Glutamatergic neuron (in vitro differentiated cells): ENCODE measurements around the gene RXRB. TPM values are rescaled to one million over a fixed set of nuclear protein-coding genes. Genes with fewer than 3 reads are reported as not detected.

ENCODE experiments used
- DNase-seq: peaks from one replicate; pipeline ENCODE4 v3.0.0; 2022
- H3K27ac Mint-ChIP-seq: one replicate; pipeline ENCODE4 v1.8.0; 2020; ENCODE audit warnings: mild to moderate bottlenecking, mixed read lengths, inconsistent platforms; ENCODE audit not compliant: unreplicated experiment
- H3K27me3 Mint-ChIP-seq: one replicate; pipeline ENCODE4 v1.8.0; 2020; ENCODE audit warnings: mild to moderate bottlenecking, moderate library complexity, mixed read lengths, inconsistent platforms; ENCODE audit not compliant: unreplicated experiment
- H3K36me3 Mint-ChIP-seq: one replicate; pipeline ENCODE4 v1.8.0; 2020; ENCODE audit warnings: mild to moderate bottlenecking, mixed read lengths, inconsistent platforms; ENCODE audit not compliant: unreplicated experiment
- H3K4me1 Mint-ChIP-seq: one replicate; pipeline ENCODE4 v1.8.0; 2020; ENCODE audit warnings: mild to moderate bottlenecking, low read depth, mixed read lengths, inconsistent platforms; ENCODE audit not compliant: unreplicated experiment
- H3K4me3 Mint-ChIP-seq: one replicate; pipeline ENCODE4 v1.8.0; 2020; ENCODE audit warnings: mild to moderate bottlenecking, mixed read lengths, inconsistent platforms; ENCODE audit not compliant: unreplicated experiment
- H3K9me3 Mint-ChIP-seq: one replicate; pipeline ENCODE4 v1.8.0; 2020; ENCODE audit warnings: mild to moderate bottlenecking, moderate library complexity, mixed read lengths, inconsistent platforms; ENCODE audit not compliant: unreplicated experiment
- CTCF ChIP-seq: fragments of 200-600 bp; sonication (generic); IDR thresholded peaks from one replicate; pipeline ENCODE4 v1.5.0; 2021; ENCODE audit not compliant: partially characterized antibody, unreplicated experiment
- total RNA-seq: library from RNA; stranded (reverse); fragmentation: NEBNext Ultra II Directional; extraction: Animal tissue kit (Norgen Biotek cat#: 25700); gene quantifications from one replicate; pipeline ENCODE4 v1.2.1, GENCODE V29; 2021; ENCODE audit not compliant: unreplicated experiment

Gene RXRB
- total RNA-seq, 1 donor from 2014 or later, result 45.3 TPM

DNA sequence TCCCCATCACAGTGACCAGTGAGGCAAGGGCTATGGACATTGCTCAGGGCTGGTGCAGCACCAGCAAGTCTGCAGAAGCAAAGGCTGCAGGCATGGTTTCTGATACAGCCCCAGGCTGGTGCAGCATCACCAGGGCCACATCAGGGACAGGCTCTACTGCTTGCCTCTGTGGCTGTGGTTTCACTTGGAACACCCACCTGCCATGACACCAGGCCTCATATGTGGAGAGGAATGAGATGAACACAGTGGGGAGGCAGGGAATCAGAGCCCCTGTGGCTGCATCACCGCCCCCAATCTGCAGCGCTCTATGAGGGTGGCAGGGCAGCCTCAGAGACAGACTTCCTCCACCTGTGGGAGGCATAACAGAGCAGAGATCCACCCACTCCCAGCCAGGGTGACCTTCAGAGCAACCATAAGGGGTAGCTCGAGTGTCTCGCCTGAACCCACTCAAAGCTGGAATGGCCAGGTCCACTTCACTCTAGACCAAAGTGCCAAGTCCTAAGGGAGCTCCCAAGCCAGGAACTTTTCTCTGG is 15.7 kb upstream of the RXRB start:
- Mint-ChIP-seq H3K4me3 (no peak overlapping the region), H3K27me3 (peaks cover 17% of the 10 kb centered on the region), H3K4me1 (peaks cover 3% of the 10 kb centered on the region), H3K36me3 (no peaks in the 10 kb centered on the region), H3K9me3 (peaks cover 4% of the 10 kb centered on the region), H3K27ac (no peak overlapping the region)
- no peak for DNase-seq
- TF ChIP-seq CTCF, result no peak

DNA sequence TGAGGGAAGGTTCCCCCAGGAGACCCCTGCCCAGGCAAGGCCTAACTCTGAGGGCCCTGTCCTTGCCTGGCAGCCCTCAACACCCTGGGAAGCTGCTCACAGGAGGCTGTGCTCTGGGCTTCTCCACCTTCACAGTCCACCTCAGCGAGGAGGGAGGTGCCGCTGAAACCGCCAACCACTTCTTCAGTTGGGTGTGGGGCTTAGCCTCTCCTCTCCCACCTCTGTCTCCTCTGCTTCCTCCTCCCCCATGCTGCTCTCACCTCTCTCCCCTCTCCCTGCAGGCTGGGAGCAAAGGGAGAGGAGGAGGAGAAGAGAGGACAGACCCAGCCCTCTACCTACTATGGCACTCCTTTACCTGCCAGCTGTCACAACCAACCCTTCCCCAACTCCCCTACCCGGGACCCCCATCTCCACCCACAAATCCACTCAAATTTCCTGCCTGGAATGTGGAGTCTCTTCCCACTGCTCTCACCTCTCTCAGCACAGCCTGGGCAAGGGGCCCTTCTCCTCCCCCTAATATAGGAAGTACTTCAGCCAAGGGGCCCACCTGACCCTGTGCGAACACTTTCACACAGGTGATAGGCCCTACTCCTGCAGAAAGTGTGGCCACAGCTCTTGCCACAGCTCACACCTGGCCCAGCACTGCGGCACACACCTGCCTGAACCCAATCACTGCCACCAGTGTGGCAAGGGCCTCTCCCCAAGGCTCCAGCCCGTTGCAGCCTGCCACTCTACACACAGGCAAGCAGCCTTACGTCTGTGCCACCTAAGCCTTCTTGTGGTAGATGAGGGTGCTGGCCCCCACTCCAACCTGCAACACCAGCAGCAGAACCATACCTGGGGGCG is 15.0 kb upstream of the RXRB start:
- Mint-ChIP-seq H3K4me3 (no peak overlapping the region), H3K27ac (no peak overlapping the region), H3K4me1 (peaks cover 3% of the 10 kb centered on the region), H3K27me3 (peaks cover 17% of the 10 kb centered on the region), H3K36me3 (no peaks in the 10 kb centered on the region), H3K9me3 (peaks cover 4% of the 10 kb centered on the region)
- TF ChIP-seq CTCF, result no peak
- DNase-seq, result no peak

DNA sequence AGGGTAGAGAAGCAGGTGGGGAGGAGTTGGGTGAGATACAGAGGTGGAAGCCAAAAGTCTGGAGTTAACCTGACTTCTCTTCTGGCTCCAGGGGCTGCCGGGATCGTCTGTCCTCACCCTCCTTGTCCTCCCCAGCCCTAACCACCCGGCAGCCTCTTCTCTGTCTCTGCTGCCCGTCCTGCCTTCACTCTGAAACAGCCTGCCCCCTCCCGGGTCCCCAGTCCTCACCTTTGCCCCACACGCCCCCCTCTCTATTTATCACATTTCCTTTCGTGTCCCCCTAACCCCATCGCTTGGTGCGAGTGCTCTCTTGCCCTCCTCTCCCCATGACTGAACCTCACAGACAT is 13.5 kb upstream of the RXRB start:
- Mint-ChIP-seq H3K27me3 (peaks cover 20% of the 10 kb centered on the region), H3K9me3 (peaks cover 6% of the 10 kb centered on the region), H3K27ac (no peak overlapping the region), H3K4me1 (peaks cover 3% of the 10 kb centered on the region), H3K4me3 (peak overlapping the region; percentile 89), H3K36me3 (no peaks in the 10 kb centered on the region)
- DNase-seq, result no peak
- TF ChIP-seq CTCF, result no peak

- peaks cover 22% of the 10 kb centered on the region for H3K27me3 Mint-ChIP-seq
Measured at GRCh38 chr6:33213166-33213988, 12.9 kb upstream of the RXRB start.

More at GRCh38 chr6:33213166-33213988, 12.9 kb upstream of the RXRB start:
- Mint-ChIP-seq H3K36me3 (no peaks in the 10 kb centered on the region), H3K4me1 (peaks cover 3% of the 10 kb centered on the region), H3K9me3 (peaks cover 5% of the 10 kb centered on the region), H3K27ac (no peak overlapping the region), H3K4me3 (peak overlapping the region; percentile 89)
- TF ChIP-seq CTCF, result no peak
- peak; percentile 55 for DNase-seq
